ENCODE results near the gene NIF3L1.

DNA sequence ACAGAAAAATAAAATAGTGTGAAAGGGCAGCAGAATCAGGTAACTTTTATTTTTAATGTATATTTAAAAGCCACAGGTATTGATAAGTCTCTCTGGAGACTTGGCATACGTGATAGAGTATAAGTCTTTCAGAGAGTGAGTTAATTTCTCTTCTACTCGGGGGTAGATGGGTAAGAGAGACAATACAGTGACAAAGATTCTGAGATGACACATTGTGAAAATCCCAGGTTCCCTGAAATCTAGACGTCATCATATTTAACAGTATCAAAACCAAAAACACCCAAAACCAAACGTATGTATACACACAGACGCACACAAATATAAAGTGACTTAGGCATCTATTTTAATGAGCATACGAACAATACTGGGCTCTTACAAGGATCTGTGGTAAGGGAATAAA, 33.3 kb downstream of the NIF3L1 start:
- TF ChIP-seq, protein P1, sequence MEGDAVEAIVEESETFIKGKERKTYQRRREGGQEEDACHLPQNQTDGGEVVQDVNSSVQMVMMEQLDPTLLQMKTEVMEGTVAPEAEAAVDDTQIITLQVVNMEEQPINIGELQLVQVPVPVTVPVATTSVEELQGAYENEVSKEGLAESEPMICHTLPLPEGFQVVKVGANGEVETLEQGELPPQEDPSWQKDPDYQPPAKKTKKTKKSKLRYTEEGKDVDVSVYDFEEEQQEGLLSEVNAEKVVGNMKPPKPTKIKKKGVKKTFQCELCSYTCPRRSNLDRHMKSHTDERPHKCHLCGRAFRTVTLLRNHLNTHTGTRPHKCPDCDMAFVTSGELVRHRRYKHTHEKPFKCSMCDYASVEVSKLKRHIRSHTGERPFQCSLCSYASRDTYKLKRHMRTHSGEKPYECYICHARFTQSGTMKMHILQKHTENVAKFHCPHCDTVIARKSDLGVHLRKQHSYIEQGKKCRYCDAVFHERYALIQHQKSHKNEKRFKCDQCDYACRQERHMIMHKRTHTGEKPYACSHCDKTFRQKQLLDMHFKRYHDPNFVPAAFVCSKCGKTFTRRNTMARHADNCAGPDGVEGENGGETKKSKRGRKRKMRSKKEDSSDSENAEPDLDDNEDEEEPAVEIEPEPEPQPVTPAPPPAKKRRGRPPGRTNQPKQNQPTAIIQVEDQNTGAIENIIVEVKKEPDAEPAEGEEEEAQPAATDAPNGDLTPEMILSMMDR (IDR thresholded peaks at IDR 0.05; ENCODE audit: poor library complexity): no peak
- no peak for TF ChIP-seq EZH2phosphoT487 (IDR thresholded peaks at IDR 0.05; ENCODE audit: low read depth, severe bottlenecking, unreplicated experiment)
